Lung microvascular endothelial cell (primary cell): Measurements from ENCODE around the gene SLAMF1. TPM values are rescaled to one million over a fixed set of nuclear protein-coding genes. Genes with fewer than 3 reads are reported as not detected.

Source experiments
- DNase-seq, 2 donors: peaks; one replicate each; pipeline versions ENCODE4 v3.0.0 to v3.0.0-alpha.2; 2010; ENCODE audit warnings: low read depth in 2 of 2
- total RNA-seq: library from RNA; depleted of rRNA; stranded (reverse); fragments of >200 nt; gene quantifications from 2 replicates; pipeline ENCODE4 v1.2.1, GENCODE V29; 2014

SLAMF1 gene
- not detected in 2 replicates for total RNA-seq

GRCh38 chr1:160646711-160647328, at the start of gene SLAMF1:
Gene SLAMF1, minus strand, starts transcription at chr1:160647044. Its CDS starts 99 bp downstream, at chr1:160646945.
- DNase-seq: no peak

- DNase-seq: peak in 1 of 2 donors; percentile 8
Observed at GRCh38 chr1:160692390-160692789, 45.5 kb upstream of the SLAMF1 start.

- no peak for DNase-seq
Observed at GRCh38 chr1:160685266-160685665, 38.4 kb upstream of the SLAMF1 start.

- DNase-seq: no peak
Observed at GRCh38 chr1:160682983-160683865, 36.4 kb upstream of the SLAMF1 start.

- no peak for DNase-seq
Observed at GRCh38 chr1:160681891-160682140, 35.0 kb upstream of the SLAMF1 start.

- DNase-seq: peak; percentile 33 to 46
Observed at GRCh38 chr1:160681066-160681890, 34.4 kb upstream of the SLAMF1 start.

- DNase-seq: no peak
Observed at GRCh38 chr1:160680399-160680798, 33.6 kb upstream of the SLAMF1 start.

GRCh38 chr1:160679893-160680292, 33.0 kb upstream of the SLAMF1 start:
- no peak for DNase-seq

GRCh38 chr1:160676869-160677597, 30.2 kb upstream of the SLAMF1 start:
- DNase-seq: no peak

- DNase-seq: peak; percentile 69 to 73
Observed at GRCh38 chr1:160675641-160676410, 29.0 kb upstream of the SLAMF1 start.

GRCh38 chr1:160674415-160674814, 27.6 kb upstream of the SLAMF1 start:
- DNase-seq: no peak

- DNase-seq: no peak
Observed at GRCh38 chr1:160672789-160673695, 26.2 kb upstream of the SLAMF1 start.

GRCh38 chr1:160671603-160672517, 25.0 kb upstream of the SLAMF1 start:
- no peak for DNase-seq

- DNase-seq: no peak
Observed at GRCh38 chr1:160670701-160671100, 23.9 kb upstream of the SLAMF1 start.

GRCh38 chr1:160669802-160670201, 23.0 kb upstream of the SLAMF1 start:
- no peak for DNase-seq

GRCh38 chr1:160669276-160669675, 22.4 kb upstream of the SLAMF1 start:
- no peak for DNase-seq

GRCh38 chr1:160667896-160668295, 21.1 kb upstream of the SLAMF1 start:
- no peak for DNase-seq

- DNase-seq: no peak
Observed at GRCh38 chr1:160666079-160666442, 19.2 kb upstream of the SLAMF1 start.
